Epithelial cell of prostate (primary cell): ENCODE results near the gene CDC42EP5.

Source experiments
- DNase-seq: peaks from one replicate; pipeline ENCODE4 v3.0.0-alpha.2; 2011; ENCODE audit warnings: low read depth, low spot score
- H3K27ac ChIP-seq: fragments of 450-650 bp; 2 replicates; pipeline ENCODE4 v1.5.1; 2017; ENCODE audit warnings: mild to moderate bottlenecking

CDC42EP5 gene

DNA sequence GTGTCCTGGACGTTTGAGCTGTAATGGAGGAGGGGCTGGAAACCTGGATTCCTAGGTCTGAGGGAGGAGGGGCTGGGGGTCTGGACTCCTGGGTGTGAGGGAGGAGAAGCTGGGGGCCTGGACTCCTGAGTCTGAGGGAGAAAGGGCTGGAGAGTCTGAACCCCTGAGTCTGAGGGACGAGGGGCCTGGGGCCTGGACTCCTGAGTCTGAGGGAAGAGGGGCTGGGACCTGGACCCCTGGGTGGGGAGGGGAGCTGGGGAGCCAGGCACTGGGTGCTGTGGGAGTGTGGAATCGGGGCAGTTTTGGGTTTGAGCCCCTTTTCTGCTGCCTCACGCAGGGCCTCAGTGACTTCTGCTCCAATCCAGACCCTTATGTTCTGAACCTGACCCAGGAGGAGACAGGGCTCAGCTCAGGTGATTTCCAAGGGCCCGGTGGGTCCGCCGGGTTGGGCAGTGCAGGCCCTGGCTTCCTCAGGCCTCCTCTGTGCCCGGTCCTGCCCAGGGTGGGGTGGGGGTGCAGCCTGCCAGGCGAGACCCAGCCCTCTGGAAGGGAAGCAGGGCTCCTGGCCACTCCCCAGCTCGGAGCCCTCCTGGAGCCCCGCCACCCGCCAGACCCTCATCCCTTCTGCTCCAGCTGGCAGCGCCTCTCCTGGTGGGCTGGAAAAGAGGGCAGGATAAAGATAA lies 43.4 kb downstream of the CDC42EP5 start:
- H3K27ac ChIP-seq: no peak overlapping the region
- DNase-seq: no peak

DNA sequence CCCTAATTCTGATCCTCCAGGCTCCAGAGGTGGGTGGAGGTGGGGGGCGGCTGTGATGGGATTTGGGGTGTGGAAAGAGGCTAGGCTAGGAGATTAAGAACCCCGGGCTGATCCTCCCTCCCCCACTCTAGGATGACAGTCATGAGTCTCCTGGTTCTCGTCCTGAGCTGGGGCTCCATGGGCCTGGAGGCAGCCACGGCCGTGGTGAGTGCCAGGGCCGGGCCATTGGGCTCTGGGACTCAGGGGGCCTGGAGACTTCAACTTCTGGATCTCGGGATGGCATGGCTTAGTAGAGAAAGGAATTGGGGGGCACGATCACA lies 44.0 kb downstream of the CDC42EP5 start:
- H3K27ac ChIP-seq: no peak overlapping the region

DNA sequence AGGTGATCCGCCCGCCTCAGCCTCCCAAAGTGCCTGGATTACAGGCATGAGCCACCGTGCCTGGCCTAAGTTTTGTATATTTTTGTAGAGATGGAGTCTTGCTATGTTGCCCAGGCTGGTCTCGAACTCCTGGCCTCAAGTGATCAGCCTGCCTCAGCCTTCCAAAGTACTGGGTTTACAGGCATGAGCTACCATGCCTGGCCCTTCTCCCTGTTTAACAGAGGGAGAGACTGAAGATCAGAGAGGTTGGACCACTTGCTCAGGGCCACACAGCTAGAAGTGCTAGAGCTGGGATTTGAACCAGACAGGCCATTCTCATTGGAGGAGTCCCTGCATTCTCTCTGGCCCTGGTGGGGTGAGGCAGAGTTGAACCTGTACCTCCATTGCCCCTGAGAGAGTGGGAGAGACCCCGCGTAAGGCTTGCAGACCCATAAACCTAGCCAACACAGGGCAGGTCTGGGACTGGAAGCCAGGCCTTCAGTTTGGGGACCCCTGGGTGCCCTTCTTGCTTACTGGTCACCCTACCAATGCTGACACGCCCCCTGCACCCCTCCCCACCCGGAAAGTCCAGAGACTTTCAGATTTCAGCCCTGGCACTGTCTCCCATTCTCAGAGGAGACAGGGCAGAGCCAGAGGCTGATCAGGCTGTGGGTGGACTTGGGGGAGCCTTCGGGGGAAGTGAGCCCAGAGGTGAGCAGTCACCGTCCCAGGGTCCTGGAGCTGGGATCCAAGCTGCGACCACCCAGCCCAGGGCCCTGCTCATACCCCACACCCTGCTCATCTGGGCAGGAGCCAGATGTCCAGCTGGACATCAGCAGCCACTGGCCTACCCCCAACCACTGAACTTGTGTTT lies 44.5 kb downstream of the CDC42EP5 start:
- H3K27ac ChIP-seq: no peak overlapping the region
- DNase-seq: no peak

More for the DNA sequence above, 44.0 kb downstream of the CDC42EP5 start:
- no peak for DNase-seq

DNA sequence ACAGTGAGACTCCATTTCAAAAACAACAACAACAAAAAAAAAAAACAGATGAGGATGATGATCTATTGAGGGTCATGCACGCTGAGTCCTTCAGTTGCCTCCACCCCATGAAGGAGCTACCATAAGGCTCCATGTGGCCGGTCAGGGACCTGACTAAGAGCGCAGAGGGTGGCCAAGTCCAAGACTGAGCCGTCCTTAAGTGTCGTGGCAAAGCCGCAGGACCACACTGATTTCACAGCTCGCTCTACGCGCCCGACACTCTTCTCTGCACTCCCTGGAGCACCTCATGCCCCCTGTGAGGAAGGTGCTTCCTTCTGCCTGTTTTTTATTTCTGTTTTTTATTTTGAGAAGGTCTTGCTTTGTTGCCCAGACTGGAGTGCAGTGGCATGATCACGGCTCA lies 45.5 kb downstream of the CDC42EP5 start:
- DNase-seq: no peak
- no peak overlapping the region for H3K27ac ChIP-seq

DNA sequence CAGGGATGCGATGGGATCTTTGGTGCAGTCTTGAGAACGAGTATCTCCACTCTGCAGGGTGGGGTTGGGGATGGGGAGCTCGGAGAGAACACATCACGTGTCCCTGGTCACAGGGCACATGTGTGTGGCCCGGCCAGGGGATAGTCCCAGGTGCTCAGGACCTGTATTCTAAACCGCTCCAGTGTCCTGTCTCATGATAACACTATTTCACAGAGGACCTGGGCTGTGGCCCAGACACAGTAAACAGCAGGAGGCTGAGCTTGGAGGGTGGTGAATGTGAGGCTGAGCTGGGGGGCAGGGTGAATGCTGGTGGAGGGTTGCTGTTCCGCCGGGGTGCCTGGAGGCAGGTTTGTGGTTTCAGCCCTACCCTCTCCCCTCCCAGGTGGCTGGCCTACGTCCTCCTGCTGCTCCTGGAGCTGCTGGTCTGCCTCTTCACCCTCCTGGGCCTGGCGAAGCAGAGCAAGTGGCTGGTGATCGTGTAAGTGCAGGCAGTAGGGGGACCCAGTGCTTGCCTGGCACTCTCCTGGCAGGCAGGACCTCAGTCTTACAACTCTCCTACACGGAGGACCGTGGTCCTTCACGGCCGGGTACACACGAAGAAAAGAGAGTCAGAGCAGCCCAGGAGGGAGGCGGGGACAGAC lies 46.7 kb downstream of the CDC42EP5 start:
- no peak for DNase-seq
- H3K27ac ChIP-seq: no peak overlapping the region

DNA sequence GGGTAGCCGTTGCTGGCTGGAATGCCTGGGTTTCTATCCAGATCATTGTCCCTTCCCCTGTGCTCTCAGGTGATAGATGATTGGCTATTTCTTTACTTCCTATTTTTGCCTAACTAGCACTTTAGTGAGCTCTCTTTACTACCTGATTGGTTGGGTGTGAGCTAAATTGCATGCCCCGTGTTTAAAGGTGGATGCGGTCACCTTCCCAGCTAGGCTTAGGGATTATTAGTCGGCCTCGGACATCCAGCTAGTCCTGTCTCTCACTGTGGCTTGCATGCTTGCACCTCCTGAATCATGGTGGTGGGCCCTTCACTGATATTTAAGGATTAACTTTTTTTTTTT lies 47.7 kb downstream of the CDC42EP5 start:
- DNase-seq: no peak
- no peak overlapping the region for H3K27ac ChIP-seq

DNA sequence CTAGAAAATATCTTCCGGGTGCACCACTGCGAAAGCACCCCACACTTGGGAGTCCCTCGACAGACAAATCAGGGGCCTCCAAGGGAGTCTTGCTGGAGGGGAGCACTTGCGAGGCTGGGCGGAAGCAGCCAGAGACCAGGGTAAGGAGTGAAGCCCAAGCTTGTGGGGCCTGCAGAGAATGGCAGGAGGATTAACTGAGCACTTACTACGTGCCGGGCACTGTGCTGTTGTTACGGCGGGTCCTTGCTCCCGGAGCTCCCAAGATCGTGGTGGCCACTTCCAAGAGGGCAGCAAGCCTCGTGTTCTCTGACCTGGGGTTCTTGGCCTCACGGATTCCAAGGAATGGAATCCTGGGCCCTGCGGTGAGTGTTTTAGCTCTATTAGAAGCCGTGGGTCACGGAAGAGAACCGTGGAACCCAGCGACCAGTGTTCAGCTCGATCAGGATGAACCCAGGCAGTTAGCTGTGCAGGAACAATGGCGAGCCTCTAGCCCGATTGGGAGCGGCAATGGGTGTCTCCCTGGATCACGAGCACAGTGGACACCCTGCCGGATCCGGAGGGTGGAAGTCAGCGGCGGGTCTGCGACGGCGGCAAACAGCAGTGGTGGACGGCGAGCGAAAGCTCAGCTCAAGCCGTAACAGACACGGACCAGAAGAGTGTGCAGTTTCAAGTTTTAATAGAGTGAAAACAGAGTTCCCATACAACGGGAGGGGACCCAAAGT lies 48.3 kb downstream of the CDC42EP5 start:
- no peak for DNase-seq
- H3K27ac ChIP-seq: no peak overlapping the region

DNA sequence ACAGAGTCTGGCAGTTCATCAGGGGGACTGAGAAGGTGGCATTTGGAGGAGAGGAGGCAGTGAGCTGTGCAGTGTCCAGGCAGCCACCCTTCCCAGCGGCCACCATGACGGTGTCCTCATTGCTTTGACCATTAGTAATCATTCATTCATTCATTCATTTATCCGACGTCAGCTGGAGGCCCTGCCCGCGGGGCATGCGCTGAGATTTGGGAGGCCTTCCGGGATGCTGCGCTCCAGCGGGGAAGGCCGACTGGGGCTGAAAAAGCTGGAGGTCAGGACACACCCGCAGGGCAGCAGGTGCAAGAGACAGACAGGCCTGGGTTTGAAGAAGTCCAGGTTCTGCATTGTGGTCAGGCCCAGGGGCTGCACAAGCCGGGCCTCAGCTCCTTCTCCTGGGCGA lies 48.9 kb downstream of the CDC42EP5 start:
- DNase-seq: no peak
- no peak overlapping the region for H3K27ac ChIP-seq

DNA sequence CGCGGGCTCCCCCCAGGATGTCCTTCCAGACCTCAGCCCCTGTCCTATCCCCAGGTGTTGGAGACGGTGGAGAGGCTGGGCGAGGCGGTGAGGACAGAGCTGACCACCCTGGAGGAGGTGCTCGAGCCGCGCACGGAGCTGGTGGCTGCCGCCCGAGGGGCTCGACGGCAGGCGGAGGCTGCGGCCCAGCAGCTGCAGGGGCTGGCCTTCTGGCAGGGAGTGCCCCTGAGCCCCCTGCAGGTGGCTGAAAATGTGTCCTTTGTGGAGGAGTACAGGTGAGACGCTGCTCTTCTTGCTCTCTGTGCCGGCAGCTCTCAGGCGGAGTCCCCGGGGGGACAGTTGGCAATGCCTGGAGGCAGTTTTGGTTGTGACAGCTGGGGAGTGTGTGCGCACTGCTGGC lies 51.0 kb downstream of the CDC42EP5 start:
- H3K27ac ChIP-seq: no peak overlapping the region
- no peak for DNase-seq

DNA sequence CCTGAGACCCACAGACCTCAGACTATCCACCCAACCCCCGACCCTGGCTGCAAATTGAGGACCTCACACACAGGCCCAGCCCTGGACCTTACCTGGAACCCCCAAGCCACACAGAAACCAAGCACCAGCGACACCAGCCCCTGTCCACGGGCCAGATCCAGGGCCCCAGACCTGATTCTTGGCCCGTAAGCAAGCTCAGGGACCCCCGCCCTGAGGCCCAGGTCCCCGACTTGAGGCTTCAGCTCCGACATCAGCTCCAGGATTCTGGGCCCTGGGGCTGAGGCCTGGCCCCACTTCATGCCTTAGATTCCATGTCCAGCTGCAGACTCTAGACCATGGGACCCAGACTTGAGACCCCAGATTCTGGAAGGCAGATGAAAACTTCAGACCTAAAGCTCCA lies 51.6 kb downstream of the CDC42EP5 start:
- no peak overlapping the region for H3K27ac ChIP-seq

DNA sequence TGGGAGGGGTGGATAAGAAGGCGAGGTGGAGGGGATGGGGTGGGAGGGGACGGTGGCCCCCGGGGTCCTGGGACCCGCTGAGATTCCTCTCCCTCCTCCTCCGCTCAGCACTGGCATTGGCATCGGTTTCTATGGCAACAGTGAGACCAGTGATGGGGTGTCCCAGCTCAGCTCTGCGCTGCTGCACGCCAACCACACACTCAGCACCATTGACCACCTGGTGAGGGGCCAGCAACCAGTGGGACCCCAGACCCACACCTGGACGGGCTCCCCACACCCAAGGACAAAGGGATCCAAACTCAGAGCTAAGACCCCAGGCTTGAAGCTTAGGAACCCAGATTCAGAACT lies 52.0 kb downstream of the CDC42EP5 start:
- no peak overlapping the region for H3K27ac ChIP-seq
- DNase-seq: no peak

More for the DNA sequence above, 51.6 kb downstream of the CDC42EP5 start:
- DNase-seq: no peak

DNA sequence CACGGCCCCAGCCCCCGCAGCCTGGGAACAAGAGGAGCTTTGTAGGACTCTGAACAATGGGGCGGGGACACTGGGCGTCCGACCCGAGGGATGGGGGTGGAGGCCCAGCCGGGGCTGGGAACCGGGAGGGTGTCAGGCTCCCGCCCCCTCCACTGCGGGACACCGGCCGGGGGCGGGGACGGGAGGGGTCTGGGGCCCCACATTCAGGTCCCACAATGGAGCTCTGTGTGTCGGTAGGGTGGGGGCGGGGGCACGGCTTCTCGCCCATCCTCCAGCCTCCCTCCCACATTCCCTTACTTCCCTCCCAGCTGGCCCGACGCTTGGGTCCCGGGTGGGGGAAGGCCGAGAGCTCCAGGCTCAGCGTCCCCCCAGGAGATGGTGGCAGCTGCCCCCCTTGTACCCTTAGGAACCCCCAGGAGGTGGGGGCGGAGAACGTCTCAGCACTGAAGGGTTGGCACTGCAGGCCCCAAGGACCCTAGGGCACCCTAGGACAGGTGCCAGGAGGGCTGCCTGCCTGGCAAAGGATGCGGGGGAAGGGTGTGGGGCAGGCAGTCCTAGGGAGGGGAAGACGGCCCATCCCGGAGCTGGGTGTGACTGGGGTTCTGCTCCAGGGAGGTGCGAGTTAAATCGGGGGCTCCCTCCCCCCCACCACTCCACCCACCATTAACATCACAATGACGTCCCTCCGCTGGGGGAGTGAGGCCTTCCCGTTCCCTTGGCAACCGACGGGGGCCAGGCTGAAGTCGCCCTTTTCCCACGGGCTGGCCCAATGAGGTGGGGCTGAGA lies 52.5 kb downstream of the CDC42EP5 start:
- no peak overlapping the region for H3K27ac ChIP-seq
- DNase-seq: no peak

DNA sequence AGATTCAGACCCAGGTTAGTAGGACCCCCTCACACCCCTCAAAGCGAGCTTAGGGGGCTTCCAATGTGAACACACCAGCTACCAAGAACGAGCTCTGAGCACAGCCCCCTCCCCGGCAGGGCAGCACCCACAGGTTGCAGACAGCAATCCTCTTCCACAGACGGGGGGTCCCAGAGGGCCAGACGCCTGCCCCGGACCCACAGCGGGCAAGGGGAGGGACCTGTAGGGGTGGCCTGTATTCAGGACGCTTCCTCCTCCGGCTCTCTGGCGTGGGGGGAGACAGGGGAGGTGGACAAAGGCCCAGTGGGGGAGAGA lies 53.1 kb downstream of the CDC42EP5 start:
- no peak overlapping the region for H3K27ac ChIP-seq
- DNase-seq: no peak

DNA sequence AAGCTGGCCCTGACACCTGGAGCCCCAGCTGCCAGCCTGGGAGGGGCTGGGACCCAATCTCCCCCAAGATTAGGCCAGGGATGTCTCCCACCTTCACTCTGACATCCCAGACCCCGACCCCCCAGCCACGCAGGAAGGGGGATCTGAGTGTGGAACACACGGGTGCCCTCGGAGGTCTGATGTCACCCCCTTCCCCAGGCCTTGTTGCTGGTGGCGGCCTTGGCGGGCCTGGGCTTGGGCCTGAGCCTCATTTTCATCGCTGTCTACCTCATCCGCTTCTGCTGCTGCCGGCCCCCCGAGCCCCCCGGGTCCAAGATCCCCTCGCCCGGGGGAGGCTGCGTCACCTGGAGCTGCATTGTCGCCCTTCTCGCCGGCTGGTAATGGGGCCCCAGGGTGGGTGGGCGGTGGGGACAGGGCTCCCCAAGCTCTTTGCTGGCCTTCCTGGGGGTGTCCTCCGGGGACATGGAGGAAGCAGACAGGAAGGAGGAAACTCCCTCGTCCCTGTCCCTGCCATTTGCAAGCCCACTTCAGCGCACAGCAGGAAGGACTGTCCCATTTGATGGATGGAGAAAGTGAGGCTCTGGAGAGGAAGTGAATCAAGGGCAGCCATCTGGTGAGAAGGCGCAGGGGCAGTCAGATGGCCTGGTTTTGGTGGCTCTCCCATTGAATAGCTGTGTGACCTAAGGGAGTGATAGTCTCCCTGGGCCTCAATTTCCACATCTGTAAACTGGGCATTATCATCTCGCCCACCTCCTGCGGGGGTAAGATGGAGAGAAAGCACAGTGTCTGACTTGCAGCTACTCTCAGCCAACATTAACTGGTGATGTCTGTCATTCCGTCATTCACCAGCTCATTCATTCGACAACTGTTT lies 53.9 kb downstream of the CDC42EP5 start:
- no peak for DNase-seq
- H3K27ac ChIP-seq: no peak overlapping the region

DNA sequence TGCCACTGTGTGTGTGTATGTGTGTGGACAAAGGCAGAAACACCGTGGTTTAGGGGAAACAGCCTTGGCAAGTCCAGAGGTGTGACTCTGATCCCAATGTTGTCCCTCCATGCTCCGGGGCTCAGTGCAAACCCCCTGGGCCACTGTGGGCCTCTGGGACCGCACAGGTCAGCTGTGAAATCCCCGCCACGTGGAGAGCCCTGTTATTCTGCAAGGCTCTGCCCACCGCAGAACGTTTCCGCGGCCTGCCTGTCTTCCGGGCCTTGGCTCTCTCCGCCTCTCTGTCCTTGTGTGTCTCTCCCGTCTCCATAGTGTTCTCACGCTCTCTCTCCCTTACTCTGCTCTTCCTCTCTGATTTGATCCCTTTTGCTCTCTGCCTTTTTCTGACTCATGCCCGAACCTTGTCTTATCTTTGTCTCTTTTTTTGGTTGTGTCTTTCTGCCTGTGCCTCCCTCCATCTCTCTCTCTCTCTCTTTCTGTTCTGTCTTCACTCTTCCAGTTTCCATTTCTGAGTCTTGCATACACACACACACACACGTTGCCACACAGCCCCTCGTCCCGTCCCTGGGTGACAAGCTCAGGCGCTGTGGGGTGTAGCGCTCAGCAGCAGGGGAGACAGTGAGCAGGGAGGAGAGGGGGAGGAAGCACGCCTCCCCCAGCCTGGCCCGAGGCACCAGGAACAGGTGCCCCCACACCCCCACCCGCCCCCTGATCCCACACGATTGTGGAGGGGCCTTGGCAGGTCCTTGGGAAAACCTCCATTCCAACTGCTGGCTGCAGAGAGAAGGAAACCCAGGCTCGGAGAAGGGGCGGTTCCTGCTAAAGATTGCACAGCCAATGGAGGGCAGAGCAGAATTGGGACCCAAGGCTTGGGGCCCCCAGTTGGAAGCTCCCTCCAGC lies 54.8 kb downstream of the CDC42EP5 start:
- no peak for DNase-seq
- no peak overlapping the region for H3K27ac ChIP-seq

DNA sequence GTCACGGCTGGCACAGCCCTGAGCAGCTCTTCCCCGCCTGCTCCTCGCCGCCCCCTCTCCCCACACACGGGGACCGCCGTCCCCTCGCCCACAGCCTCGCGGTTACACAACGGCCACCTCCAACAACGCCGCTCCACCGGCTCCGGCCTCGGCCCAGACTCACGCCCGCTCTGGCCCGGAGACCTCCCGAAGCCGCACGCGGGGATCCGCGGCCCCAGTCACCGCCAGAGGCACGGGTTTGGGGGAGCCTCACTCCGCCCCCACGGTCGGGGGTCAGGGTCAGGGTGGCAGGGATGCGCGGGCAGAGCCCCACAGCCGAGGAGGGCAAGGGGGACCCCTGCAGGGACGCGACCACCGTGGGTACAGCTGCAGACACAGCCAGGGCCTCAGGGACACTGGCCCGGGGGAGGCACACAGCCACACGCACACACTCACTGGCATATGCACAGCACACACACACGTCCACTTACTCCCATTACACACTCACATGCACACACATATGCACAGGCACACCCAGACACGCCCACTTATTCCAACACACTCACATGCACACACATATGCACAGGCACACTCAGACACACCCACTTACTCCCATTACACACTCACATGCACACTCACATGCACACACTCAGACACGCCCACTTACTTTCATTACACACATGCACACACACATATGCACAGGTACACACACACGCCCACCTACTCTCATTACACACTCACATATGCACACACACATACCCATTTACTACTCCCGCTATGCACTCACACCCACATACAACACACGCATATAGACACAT lies 56.2 kb downstream of the CDC42EP5 start:
- H3K27ac ChIP-seq: no peak overlapping the region

DNA sequence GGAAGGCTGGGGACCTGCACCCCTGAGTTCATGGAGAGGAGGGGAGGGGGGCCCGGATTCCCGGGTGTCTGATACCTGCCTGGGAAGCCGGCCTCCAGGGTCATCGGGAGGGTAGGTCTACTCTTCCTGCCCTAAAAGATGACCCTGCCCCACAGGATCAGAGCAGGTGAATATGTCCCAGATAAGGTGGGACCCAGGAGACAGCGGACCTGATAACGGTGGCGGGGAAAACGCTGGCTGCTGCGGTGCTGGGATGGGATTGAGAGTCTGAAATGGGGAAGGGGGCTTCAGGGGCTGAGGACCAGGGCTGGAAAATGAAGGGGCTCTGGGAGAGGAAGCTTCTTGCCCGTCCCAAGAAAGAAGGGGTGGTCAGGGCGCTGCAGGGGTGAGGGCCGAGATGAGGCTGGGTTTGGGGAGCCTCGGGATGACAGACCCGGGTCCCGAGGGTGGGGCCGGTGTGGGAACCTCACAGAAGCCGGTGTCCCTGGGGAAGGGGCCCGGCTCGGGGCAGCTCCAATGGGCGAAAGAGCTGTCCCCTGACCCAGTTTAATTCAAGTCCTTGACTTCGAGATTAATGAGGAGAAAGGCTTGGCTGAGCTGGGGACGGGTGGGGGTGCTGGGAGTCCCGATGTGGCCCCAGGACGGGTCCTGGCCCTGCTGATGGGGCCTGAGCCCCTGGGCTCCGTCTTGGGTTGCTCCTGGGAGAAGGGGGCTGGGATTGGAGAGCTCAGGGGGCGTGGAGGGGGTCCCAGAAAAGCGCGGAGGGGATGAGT lies 57.0 kb downstream of the CDC42EP5 start:
- no peak for DNase-seq
- H3K27ac ChIP-seq: no peak overlapping the region

More for the DNA sequence above, 56.2 kb downstream of the CDC42EP5 start:
- DNase-seq: no peak
